HG03378 (cell line): Measurements from ENCODE around the gene PBRM1.

ENCODE experiments used
- ATAC-seq: cut with Tn5 transposase; IDR thresholded peaks from one replicate; pipeline ENCODE4 v1.9.1; 2021; ENCODE audit warnings: mild to moderate bottlenecking, moderate library complexity; ENCODE audit not compliant: unreplicated experiment

PBRM1 gene

GRCh38 chr3:52512727-52513126 lies 173.0 kb downstream of the PBRM1 start:
- no peak for ATAC-seq

GRCh38 chr3:52512105-52512504 lies 173.6 kb downstream of the PBRM1 start:
- ATAC-seq = no peak

- ATAC-seq = no peak
Measured at GRCh38 chr3:52511509-52511908, 174.2 kb downstream of the PBRM1 start.

GRCh38 chr3:52509753-52510328 lies 175.9 kb downstream of the PBRM1 start:
- no peak for ATAC-seq

- ATAC-seq = no peak
Measured at GRCh38 chr3:52507359-52507758, 178.4 kb downstream of the PBRM1 start.

- no peak for ATAC-seq
Measured at GRCh38 chr3:52506266-52506966, 179.3 kb downstream of the PBRM1 start.

GRCh38 chr3:52504977-52505376 lies 180.7 kb downstream of the PBRM1 start:
- no peak for ATAC-seq

GRCh38 chr3:52503788-52504424 lies 181.8 kb downstream of the PBRM1 start:
- ATAC-seq = no peak

GRCh38 chr3:52502808-52503350 lies 182.8 kb downstream of the PBRM1 start:
- ATAC-seq = no peak

GRCh38 chr3:52502001-52502400 lies 183.7 kb downstream of the PBRM1 start:
- no peak for ATAC-seq

- no peak for ATAC-seq
Measured at GRCh38 chr3:52501046-52501445, 184.7 kb downstream of the PBRM1 start.

- no peak for ATAC-seq
Measured at GRCh38 chr3:52498137-52499054, 187.3 kb downstream of the PBRM1 start.

- ATAC-seq = no peak
Measured at GRCh38 chr3:52495777-52496602, 189.7 kb downstream of the PBRM1 start.
